Uterus (tissue), 4 donors: ENCODE measurements around the gene MSI2. TPM values are rescaled to one million over a fixed set of nuclear protein-coding genes. Genes with fewer than 3 reads are reported as not detected.

Experiments
- DNase-seq, 2 donors: peaks; one replicate each; pipeline ENCODE4 v3.0.0-alpha.2; 2019 to 2020
- H3K27ac ChIP-seq, 2 donors: fragments of 200-600 bp; sonication (generic); 1 replicate in 1 of 2; 2 replicates in 1 of 2; pipeline ENCODE4 v1.5.1; 2016 to 2018
- H3K27me3 ChIP-seq, 2 donors: fragments of 200-600 bp; sonication (generic); one replicate each; pipeline ENCODE4 v1.5.1; 2018 to 2019; ENCODE audit warnings: control low read depth in 1 of 2
- H3K36me3 ChIP-seq, 2 donors: fragments of 200-600 bp; sonication (generic); one replicate each; pipeline ENCODE4 v1.5.1; 2019; ENCODE audit warnings: control low read depth in 1 of 2
- H3K4me1 ChIP-seq, 2 donors: fragments of 200-600 bp; sonication (generic); one replicate each; pipeline ENCODE4 v1.5.1; 2018 to 2019; ENCODE audit warnings: control low read depth in 1 of 2
- H3K4me3 ChIP-seq, 2 donors: fragments of 200-600 bp; sonication (generic); 1 replicate in 1 of 2; 2 replicates in 1 of 2; pipeline ENCODE4 v1.5.1; 2018 to 2019; ENCODE audit warnings: mild to moderate bottlenecking in 1 of 2
- H3K9me3 ChIP-seq, 2 donors: fragments of 200-600 bp; sonication (generic); one replicate each; pipeline ENCODE4 v1.5.1; 2019; ENCODE audit warnings: control low read depth in 1 of 2
- CTCF ChIP-seq, 4 experiments: fragments of 200-600 bp in 2 of 4; fragments of 450-650 bp in 2 of 4; sonication (generic) in 2 of 4; IDR thresholded peaks; one replicate each; pipeline ENCODE4 v1.5.1; 2016 to 2019; ENCODE audit warnings: antibody characterized with exemption in 4 of 4, mild to moderate bottlenecking in 2 of 4, moderate library complexity in 1 of 4
- POLR2A ChIP-seq, 2 donors: fragments of 450-650 bp; IDR thresholded peaks; one replicate each; pipeline ENCODE4 v1.6.1; 2016; ENCODE audit warnings: antibody characterized with exemption in 2 of 2, mild to moderate bottlenecking in 1 of 2, moderate library complexity in 1 of 2
- intact Hi-C: fragments of 100-400 bp; cut with DNase I; formaldehyde crosslinking; loops from one replicate; pipeline ENCODE4 v1.15.1; 2023; ENCODE audit warnings: low total_unique reads
- total RNA-seq, 4 donors: library from RNA; depleted of rRNA in 3 of 4; stranded (reverse); fragments of >200 nt in 3 of 4; gene quantifications; one replicate each; pipeline versions ENCODE4 v1.1.0 to v1.2.4, GENCODE V29; 2014 to 2023
- donor health status: DM: yes; HTN: yes; CAD: no.

The MSI2 gene
- total RNA-seq, 4 donors from 2014 or later = 13.2 to 60.8 (median 44.5) TPM

- no peak overlapping the region for H3K4me3 ChIP-seq
- no peak for DNase-seq
- no peaks in the 10 kb centered on the region for H3K4me1 ChIP-seq
- H3K27me3 ChIP-seq = no peaks in the 10 kb centered on the region
- H3K9me3 ChIP-seq = no peaks in the 10 kb centered on the region
- H3K27ac ChIP-seq = no peak overlapping the region
- intact Hi-C loops = no loop called here
- TF ChIP-seq POLR2A (IDR thresholded peaks at IDR 0.05) (no peak), CTCF (IDR thresholded peaks at IDR 0.05) (no peak)
- H3K36me3 ChIP-seq = no peaks in the 10 kb centered on the region
Measured at GRCh38 chr17:57631871-57632270, 375.5 kb downstream of the MSI2 start.

GRCh38 chr17:57632294-57632693 is 376.0 kb downstream of the MSI2 start:
- no peak overlapping the region for H3K27ac ChIP-seq
- no peak for TF ChIP-seq CTCF (IDR thresholded peaks at IDR 0.05)
- no peak for TF ChIP-seq POLR2A (IDR thresholded peaks at IDR 0.05)
- no peak for DNase-seq
- H3K9me3 ChIP-seq = no peaks in the 10 kb centered on the region
- H3K4me3 ChIP-seq = no peak overlapping the region
- no peaks in the 10 kb centered on the region for H3K27me3 ChIP-seq
- intact Hi-C loops = no loop called here
- H3K4me1 ChIP-seq = no peaks in the 10 kb centered on the region
- H3K36me3 ChIP-seq = no peaks in the 10 kb centered on the region

GRCh38 chr17:57633236-57633635 is 376.9 kb downstream of the MSI2 start:
- Histone ChIP-seq H3K4me1 (no peaks in the 10 kb centered on the region), H3K9me3 (no peaks in the 10 kb centered on the region), H3K27ac (no peak overlapping the region), H3K27me3 (no peaks in the 10 kb centered on the region), H3K36me3 (no peaks in the 10 kb centered on the region), H3K4me3 (no peak overlapping the region)
- no peak for TF ChIP-seq CTCF (IDR thresholded peaks at IDR 0.05)
- no peak for TF ChIP-seq POLR2A (IDR thresholded peaks at IDR 0.05)
- DNase-seq = no peak
- intact Hi-C loops = no loop called here

- intact Hi-C loops = no loop called here
- Histone ChIP-seq H3K27me3 (no peaks in the 10 kb centered on the region), H3K9me3 (no peaks in the 10 kb centered on the region), H3K4me3 (no peak overlapping the region), H3K4me1 (no peaks in the 10 kb centered on the region), H3K27ac (no peak overlapping the region), H3K36me3 (no peaks in the 10 kb centered on the region)
- no peak for DNase-seq
- no peak for TF ChIP-seq CTCF (IDR thresholded peaks at IDR 0.05)
- TF ChIP-seq POLR2A (IDR thresholded peaks at IDR 0.05) = no peak
Measured at GRCh38 chr17:57634713-57635465, 378.6 kb downstream of the MSI2 start.

GRCh38 chr17:57636274-57636673 is 380.0 kb downstream of the MSI2 start:
- DNase-seq = no peak
- Histone ChIP-seq H3K27ac (no peak overlapping the region), H3K9me3 (no peaks in the 10 kb centered on the region), H3K4me3 (no peak overlapping the region), H3K27me3 (no peaks in the 10 kb centered on the region), H3K4me1 (no peaks in the 10 kb centered on the region), H3K36me3 (no peaks in the 10 kb centered on the region)
- TF ChIP-seq CTCF (IDR thresholded peaks at IDR 0.05) = no peak
- TF ChIP-seq POLR2A (IDR thresholded peaks at IDR 0.05) = no peak
- intact Hi-C loops = no loop called here
